ENCODE results near the gene PGS1.

DNA sequence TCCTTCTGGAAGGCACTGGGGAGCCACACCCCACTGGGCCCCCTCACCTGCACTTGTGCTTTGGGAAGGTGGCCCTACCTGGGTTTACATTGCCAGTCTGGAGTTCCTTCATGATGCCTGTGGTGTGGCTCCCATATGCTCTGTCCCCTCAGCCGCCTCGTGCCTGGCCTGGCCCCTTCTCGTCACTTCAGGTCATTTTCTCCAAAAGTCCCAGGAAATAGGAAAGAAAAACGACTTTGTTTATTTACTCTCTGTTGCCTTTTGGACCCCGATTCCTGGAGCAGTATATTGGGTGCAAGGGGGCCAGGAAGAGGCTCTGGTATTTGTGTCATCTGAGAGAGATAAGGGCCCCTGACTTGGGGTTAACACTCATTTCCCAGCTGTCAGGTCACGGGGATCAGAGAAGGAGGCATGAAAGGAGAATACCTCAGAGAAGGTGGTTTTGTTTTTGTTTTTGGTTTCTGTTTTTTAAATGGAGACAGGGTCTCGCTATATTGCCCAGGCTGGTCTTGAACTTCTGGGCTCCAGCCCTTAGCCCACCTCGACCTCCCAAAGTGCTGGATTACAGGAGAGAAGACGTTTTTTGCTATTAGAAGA is 23.3 kb upstream of the PGS1 start:
- TF ChIP-seq, protein P1, sequence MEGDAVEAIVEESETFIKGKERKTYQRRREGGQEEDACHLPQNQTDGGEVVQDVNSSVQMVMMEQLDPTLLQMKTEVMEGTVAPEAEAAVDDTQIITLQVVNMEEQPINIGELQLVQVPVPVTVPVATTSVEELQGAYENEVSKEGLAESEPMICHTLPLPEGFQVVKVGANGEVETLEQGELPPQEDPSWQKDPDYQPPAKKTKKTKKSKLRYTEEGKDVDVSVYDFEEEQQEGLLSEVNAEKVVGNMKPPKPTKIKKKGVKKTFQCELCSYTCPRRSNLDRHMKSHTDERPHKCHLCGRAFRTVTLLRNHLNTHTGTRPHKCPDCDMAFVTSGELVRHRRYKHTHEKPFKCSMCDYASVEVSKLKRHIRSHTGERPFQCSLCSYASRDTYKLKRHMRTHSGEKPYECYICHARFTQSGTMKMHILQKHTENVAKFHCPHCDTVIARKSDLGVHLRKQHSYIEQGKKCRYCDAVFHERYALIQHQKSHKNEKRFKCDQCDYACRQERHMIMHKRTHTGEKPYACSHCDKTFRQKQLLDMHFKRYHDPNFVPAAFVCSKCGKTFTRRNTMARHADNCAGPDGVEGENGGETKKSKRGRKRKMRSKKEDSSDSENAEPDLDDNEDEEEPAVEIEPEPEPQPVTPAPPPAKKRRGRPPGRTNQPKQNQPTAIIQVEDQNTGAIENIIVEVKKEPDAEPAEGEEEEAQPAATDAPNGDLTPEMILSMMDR (IDR thresholded peaks at IDR 0.05), result no peak
- no peak for TF ChIP-seq EZH2 (IDR thresholded peaks at IDR 0.05)
